Muscle of leg (tissue), 11 donors: ENCODE measurements around the gene RGS2. TPM values are rescaled to one million over a fixed set of nuclear protein-coding genes. Genes with fewer than 3 reads are reported as not detected.

Experiments used
- DNase-seq: peaks from one replicate; pipeline ENCODE4 v3.0.0; 2013
- H3K27ac ChIP-seq: one replicate; pipeline ENCODE4 v1.5.1; 2013; ENCODE audit warnings: mild to moderate bottlenecking, low read length, control low read depth
- H3K27me3 ChIP-seq: one replicate; pipeline ENCODE4 v1.6.1; 2013; ENCODE audit warnings: low read length; ENCODE audit not compliant: control insufficient read depth, insufficient read depth
- H3K36me3 ChIP-seq: one replicate; pipeline ENCODE4 v1.6.1; 2013; ENCODE audit warnings: low read length; ENCODE audit not compliant: control insufficient read depth, insufficient read depth
- H3K4me1 ChIP-seq: one replicate; pipeline ENCODE4 v1.6.1; 2013; ENCODE audit warnings: low read length; ENCODE audit not compliant: control insufficient read depth, insufficient read depth
- H3K4me3 ChIP-seq: one replicate; pipeline ENCODE4 v1.5.1; 2013; ENCODE audit warnings: low read length, control low read depth
- H3K9me3 ChIP-seq: replicated peaks from 2 replicates; pipeline ENCODE4 v1.6.1; 2013; ENCODE audit warnings: low read depth, low read length; ENCODE audit not compliant: control insufficient read depth
- WGBS: methylation state at CpG from one replicate; pipeline ENCODE4 v1.1.5; 2013; ENCODE audit warnings: missing lambda C conversion rate; ENCODE audit not compliant: insufficient coverage; 5-methylcytosine and 5-hydroxymethylcytosine counted together
- polyA plus RNA-seq, 8 donors: library from polyadenylated mRNA; unstranded; fragments of 120-200 nt; gene quantifications; one replicate each; pipeline versions ENCODE4 v1.2.1 to v1.2.3, GENCODE V29; 2013; ENCODE audit warnings: inconsistent platforms in 1 of 8, low replicate concordance in 1 of 8; ENCODE audit not compliant: insufficient read length in 8 of 8, insufficient read depth in 1 of 8
- total RNA-seq: library from RNA; stranded (reverse); fragments of 120-200 nt; gene quantifications from one replicate; pipeline ENCODE4 v1.2.4, GENCODE V29; 2013

RGS2 gene
- total and polyA plus RNA-seq, 9 donors: 94.2 to 141 (median 113) TPM

- DNase-seq: no peak
- no peaks in the 10 kb centered on the region for H3K9me3 ChIP-seq
- no CpG with 5 or more reads among the region's 2 CpGs for WGBS
- H3K27me3 ChIP-seq: no peaks in the 10 kb centered on the region
- no peaks in the 10 kb centered on the region for H3K4me1 ChIP-seq
- no peaks in the 10 kb centered on the region for H3K36me3 ChIP-seq
- no peak overlapping the region for H3K4me3 ChIP-seq
- no peak overlapping the region for H3K27ac ChIP-seq
These were observed 41.0 kb upstream of the RGS2 start for GRCh38 chr1:192767798-192768197.

DNA sequence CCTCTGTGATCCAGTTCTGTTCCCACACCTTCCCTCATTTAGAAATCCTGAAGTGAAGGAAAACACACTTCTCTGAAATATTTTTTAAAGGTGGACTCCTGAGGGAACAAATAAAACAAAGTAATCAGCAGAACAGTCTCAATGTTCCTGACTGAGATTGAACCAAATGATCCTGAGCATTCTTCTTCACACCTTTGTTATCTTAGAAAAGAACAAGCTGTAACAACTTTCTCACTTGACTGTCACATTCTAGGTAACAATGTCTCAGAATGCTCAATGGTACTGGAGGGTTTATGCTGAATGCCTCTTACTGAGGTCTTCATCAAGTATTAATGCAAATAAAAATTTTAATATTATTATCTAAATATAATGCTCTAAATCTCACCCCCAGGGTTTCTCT, 40.4 kb upstream of the RGS2 start:
- H3K9me3 ChIP-seq: no peaks in the 10 kb centered on the region
- no peak overlapping the region for H3K27ac ChIP-seq
- DNase-seq: no peak
- H3K4me1 ChIP-seq: no peaks in the 10 kb centered on the region
- H3K27me3 ChIP-seq: no peaks in the 10 kb centered on the region
- no peak overlapping the region for H3K4me3 ChIP-seq
- no peaks in the 10 kb centered on the region for H3K36me3 ChIP-seq

DNA sequence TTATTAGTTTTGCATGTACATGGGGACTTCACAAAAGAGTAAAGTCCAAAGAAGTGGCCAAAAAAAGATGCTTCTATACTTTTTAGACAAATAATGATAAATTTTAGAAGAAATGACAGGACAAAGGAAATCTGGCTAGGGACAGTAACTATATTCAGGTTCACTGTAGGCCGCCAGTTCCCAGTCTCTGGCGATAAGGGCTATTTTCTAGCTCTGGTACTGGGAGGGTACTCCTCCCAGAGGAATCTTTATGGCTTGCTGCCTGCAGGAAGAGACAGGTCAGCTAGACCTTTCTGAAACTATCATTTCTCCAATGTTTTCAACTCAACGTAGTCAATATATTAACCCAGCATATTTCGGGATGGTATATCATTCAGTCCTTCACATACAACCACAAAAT, 37.5 kb upstream of the RGS2 start:
- no peak overlapping the region for H3K4me3 ChIP-seq
- WGBS: no CpG with 5 or more reads among the region's 4 CpGs
- H3K27ac ChIP-seq: no peak overlapping the region
- no peaks in the 10 kb centered on the region for H3K27me3 ChIP-seq
- no peaks in the 10 kb centered on the region for H3K36me3 ChIP-seq
- H3K4me1 ChIP-seq: no peaks in the 10 kb centered on the region
- DNase-seq: no peak
- no peaks in the 10 kb centered on the region for H3K9me3 ChIP-seq

GRCh38 chr1:192775631-192776030, 33.2 kb upstream of the RGS2 start:
- WGBS: no CpG with 5 or more reads among the region's 2 CpGs
- Histone ChIP-seq H3K9me3 (no peaks in the 10 kb centered on the region), H3K27ac (no peak overlapping the region)

GRCh38 chr1:192776206-192776605, 32.6 kb upstream of the RGS2 start:
- H3K27me3 ChIP-seq: no peaks in the 10 kb centered on the region
- H3K9me3 ChIP-seq: no peaks in the 10 kb centered on the region
- no peak overlapping the region for H3K4me3 ChIP-seq
- 100% methylated on average over 2 of the region's 4 CpGs for WGBS
- DNase-seq: no peak
- no peak overlapping the region for H3K27ac ChIP-seq
- no peaks in the 10 kb centered on the region for H3K4me1 ChIP-seq
- H3K36me3 ChIP-seq: no peaks in the 10 kb centered on the region

More at GRCh38 chr1:192775631-192776030, 33.2 kb upstream of the RGS2 start:
- H3K4me1 ChIP-seq: no peaks in the 10 kb centered on the region
- DNase-seq: no peak
- H3K27me3 ChIP-seq: no peaks in the 10 kb centered on the region
- H3K36me3 ChIP-seq: no peaks in the 10 kb centered on the region
- no peak overlapping the region for H3K4me3 ChIP-seq

DNA sequence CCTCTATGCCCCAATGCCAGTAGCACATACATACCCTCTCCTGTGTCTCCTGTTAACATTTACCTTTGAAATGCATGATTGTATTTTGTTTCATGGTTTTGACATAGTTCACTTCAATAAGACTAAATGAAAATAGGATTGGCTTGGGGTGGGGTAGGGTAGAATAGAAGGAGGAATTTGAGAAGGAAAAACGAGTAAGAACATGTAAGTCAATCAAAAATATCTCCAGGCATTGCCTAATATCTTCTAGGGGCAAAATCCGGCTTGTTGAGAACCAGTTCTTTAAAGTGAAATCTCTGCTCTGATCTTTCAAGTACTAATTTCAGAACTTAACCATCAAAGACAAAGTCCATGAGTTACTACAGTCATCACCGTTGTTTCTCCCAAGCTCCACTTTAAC, 31.8 kb upstream of the RGS2 start:
- Histone ChIP-seq H3K4me1 (no peaks in the 10 kb centered on the region), H3K27ac (no peak overlapping the region)
- 100% methylated on average over 1 of the region's 3 CpGs for whole genome bisulfite sequencing

GRCh38 chr1:192783791-192784190, 25.0 kb upstream of the RGS2 start:
- DNase-seq: no peak
- no peaks in the 10 kb centered on the region for H3K27me3 ChIP-seq
- no peak overlapping the region for H3K4me3 ChIP-seq
- WGBS: 96% methylated on average over 6 of the region's 6 CpGs
- no peaks in the 10 kb centered on the region for H3K36me3 ChIP-seq
- H3K4me1 ChIP-seq: no peaks in the 10 kb centered on the region
- H3K27ac ChIP-seq: no peak overlapping the region
- no peaks in the 10 kb centered on the region for H3K9me3 ChIP-seq

More for the DNA sequence above, 31.8 kb upstream of the RGS2 start:
- no peaks in the 10 kb centered on the region for H3K27me3 ChIP-seq
- no peaks in the 10 kb centered on the region for H3K9me3 ChIP-seq
- H3K36me3 ChIP-seq: no peaks in the 10 kb centered on the region
- no peak overlapping the region for H3K4me3 ChIP-seq
- no peak for DNase-seq

DNA sequence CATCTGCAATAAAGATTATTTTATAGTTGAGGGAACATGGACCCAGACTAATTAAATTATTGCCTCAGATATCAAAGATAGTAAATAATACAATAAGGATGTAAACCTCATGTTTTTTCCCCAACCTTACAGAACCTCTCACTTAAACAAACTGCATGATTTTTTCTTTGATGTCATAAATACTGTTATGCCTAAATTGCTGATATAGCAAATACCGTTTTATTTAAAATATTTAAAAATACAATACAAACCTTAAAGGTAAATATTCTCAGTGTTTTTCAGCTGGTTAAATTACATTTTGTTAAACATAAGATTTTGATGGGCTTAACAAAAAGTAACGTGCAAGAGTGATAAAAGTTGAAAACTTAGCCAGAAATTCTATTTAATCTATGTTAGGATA, 24.4 kb upstream of the RGS2 start:
- Histone ChIP-seq H3K36me3 (no peaks in the 10 kb centered on the region), H3K27ac (no peak overlapping the region), H3K9me3 (no peaks in the 10 kb centered on the region), H3K27me3 (no peaks in the 10 kb centered on the region), H3K4me1 (no peaks in the 10 kb centered on the region), H3K4me3 (no peak overlapping the region)
- no peak for DNase-seq
- WGBS: no CpG with 5 or more reads among the region's 2 CpGs

DNA sequence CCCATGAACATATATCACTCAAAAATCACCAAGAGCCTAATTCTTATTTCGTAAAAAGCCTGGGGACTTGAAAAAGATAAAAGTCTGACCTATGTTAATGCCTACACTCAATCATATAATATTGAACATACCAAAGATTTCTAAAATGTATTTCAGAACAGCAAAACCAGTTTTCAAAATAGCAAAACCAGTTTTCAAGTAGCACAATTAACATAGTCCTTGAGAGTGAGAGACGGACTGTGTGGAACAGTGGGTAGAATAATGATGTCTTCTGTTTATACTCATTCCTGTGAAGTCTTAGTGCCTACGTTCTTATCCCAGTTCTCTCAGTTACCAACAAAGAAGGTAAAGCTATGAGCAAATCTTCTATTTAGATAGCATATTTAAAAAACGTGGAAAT, 22.3 kb upstream of the RGS2 start:
- Histone ChIP-seq H3K9me3 (no peaks in the 10 kb centered on the region), H3K4me1 (no peaks in the 10 kb centered on the region), H3K36me3 (no peaks in the 10 kb centered on the region), H3K27ac (no peak overlapping the region), H3K27me3 (no peaks in the 10 kb centered on the region), H3K4me3 (no peak overlapping the region)
- no CpG with 5 or more reads among the region's 4 CpGs for WGBS
- DNase-seq: no peak

DNA sequence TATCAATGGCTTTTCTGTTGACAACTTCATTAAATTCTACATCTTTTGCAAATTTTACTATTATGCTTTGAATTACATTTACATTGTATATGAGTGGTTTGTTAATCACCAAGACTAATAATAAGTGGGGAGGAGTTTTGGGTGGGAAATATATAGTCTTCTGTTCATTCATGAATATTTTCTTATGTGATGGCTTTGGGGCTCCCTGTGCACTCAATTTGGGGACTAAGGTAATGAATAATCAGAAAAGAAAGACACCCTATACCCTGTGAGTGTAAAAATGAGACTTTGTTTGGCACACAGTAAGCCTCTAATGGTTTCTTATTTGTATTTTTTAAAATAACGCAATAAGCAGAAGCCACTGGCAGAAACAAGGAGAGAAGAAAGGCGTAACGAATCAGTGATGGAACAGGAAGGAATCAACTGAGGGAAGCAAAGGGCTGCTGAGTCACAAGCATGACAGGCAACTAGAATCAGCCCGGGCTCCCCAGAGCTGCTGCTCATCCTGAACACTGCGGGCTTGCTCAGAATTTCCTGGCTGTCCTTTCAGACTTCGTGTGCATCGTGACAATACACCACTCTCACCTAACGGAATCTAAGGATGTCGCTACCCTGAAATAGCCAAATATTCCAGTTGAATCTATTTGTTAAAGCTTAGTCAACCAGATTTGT, 20.8 kb upstream of the RGS2 start:
- no peak overlapping the region for H3K4me3 ChIP-seq
- H3K27me3 ChIP-seq: no peaks in the 10 kb centered on the region
- peak; percentile 90 for DNase-seq
- WGBS: 45% methylated on average over 4 of the region's 9 CpGs
- H3K36me3 ChIP-seq: no peaks in the 10 kb centered on the region
- H3K4me1 ChIP-seq: no peaks in the 10 kb centered on the region
- no peak overlapping the region for H3K27ac ChIP-seq
- H3K9me3 ChIP-seq: no peaks in the 10 kb centered on the region

DNA sequence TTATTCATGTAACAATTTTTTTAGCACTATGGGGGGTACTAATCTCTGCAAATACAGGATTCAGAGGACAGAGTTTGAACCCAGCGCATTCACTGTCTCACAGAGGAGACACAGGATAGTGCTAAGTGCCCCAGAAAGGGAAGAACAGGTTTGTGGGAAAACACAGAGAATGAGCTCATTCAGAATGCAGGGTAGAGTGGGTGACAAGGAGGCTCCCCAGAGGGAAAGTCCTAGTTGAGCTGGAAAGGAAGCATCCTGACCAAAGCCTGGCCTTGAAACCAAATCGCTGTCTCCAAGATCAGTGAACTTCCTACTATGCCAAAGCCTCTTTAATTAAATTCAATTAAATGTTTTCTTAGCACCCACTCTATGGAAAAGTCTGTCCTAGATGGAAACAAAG, 19.0 kb upstream of the RGS2 start:
- H3K27me3 ChIP-seq: no peaks in the 10 kb centered on the region
- WGBS: 100% methylated on average over 1 of the region's 2 CpGs
- no peaks in the 10 kb centered on the region for H3K36me3 ChIP-seq
- H3K4me1 ChIP-seq: no peaks in the 10 kb centered on the region
- no peak for DNase-seq
- no peaks in the 10 kb centered on the region for H3K9me3 ChIP-seq
- no peak overlapping the region for H3K4me3 ChIP-seq
- no peak overlapping the region for H3K27ac ChIP-seq
